HG03196 (cell line): ENCODE data around the gene ACSM6.
A peak's percentile ranks its signal among the peaks of the same experiment; 100 is the strongest.
"Not testable (repeated sequence)": the region's sequence is repeated elsewhere in the genome, so short reads cannot be mapped to it uniquely, and the experiment has no call there.

ENCODE experiments used
- ATAC-seq: cut with Tn5 transposase; IDR thresholded peaks from one replicate; pipeline ENCODE4 v1.9.1; 2021; ENCODE audit not compliant: unreplicated experiment

ACSM6 gene, protein sequence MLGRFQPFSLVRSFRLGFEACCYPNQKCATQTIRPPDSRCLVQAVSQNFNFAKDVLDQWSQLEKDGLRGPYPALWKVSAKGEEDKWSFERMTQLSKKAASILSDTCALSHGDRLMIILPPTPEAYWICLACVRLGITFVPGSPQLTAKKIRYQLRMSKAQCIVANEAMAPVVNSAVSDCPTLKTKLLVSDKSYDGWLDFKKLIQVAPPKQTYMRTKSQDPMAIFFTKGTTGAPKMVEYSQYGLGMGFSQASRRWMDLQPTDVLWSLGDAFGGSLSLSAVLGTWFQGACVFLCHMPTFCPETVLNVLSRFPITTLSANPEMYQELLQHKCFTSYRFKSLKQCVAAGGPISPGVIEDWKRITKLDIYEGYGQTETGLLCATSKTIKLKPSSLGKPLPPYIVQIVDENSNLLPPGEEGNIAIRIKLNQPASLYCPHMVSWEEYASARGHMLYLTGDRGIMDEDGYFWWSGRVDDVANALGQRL

DNA sequence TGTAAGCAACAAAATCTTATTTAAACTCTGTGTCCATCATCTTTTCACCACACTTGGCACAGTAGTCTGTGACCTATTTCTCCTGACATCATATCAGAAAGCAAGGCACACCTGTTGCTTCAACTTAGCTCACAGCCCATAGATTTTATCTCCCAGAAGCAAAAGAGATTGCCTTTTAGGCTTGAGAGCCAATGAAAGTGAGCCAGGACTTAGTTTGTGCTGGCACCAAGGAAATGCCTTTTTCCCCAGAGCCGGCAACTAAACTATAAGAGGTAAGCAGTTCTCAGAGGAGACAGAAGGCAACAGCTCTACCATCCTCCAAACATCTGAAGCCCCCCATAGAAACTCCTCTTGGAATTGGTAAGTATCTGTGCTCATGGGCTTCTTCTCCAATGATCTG, at the start of gene ACSM6:
Gene ACSM6 (plus strand): TSS at position 295 of the 400 bp plus-strand sequence. CDS start 248 bp downstream, outside the sequence.
- no peak for ATAC-seq

DNA sequence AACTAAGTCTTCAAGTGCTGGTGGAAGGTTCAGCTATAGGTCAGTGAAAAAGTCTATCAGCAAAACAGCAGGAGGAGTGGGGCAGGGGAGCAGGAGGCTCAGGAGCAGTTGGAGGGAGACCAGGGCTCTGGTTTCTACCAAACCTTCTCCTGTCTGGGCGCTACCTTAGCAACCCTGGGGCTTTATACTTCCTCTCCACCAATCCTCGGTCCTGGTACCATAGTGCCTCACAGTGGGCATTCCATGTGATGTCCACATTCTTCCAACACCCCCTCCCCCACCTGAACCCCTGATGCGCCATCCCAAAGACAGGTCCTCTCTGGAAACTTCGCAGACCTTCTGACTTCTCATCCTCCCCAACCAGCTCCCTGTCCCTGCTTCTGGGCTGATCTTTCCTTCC, 25.3 kb upstream of the ACSM6 start:
- no peak for ATAC-seq

DNA sequence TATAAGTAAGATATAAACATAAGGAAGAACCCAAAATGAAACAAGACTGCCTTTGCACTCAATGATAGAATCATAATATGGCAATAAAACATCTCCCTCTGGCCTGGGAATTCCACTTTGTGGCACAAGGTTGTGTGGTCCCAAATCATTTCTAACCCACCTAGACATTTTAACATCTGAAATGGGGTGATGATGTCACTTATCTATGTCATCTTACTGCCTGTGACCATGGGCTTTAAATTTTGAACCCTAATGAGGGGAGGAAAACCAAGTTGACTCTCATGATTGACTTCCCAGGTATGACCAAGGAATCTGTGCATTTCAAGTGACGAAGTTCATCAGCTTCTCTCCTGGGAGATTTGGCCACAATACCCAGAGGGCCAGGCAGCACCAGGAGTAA, 24.5 kb upstream of the ACSM6 start:
- ATAC-seq, result no peak

DNA sequence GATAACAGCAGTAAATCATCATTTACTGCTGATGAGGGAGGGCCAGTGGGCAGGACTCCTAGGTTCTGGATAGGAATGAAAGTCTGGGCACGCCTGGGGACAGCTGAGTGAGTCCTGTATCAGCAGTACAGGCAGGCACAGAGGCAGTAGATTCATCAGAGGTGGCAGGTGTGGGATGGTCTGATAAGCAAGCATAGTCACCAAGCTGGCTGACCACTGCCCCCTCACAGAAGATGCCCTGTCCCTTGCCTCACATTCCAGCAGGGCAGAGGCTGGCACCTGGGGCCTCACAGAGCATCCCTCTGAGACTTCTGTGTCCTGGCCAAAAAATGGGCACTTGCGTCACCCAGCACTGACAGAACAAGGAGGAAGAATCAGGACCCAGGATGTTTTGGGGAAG, 23.2 kb upstream of the ACSM6 start:
- no peak for ATAC-seq

DNA sequence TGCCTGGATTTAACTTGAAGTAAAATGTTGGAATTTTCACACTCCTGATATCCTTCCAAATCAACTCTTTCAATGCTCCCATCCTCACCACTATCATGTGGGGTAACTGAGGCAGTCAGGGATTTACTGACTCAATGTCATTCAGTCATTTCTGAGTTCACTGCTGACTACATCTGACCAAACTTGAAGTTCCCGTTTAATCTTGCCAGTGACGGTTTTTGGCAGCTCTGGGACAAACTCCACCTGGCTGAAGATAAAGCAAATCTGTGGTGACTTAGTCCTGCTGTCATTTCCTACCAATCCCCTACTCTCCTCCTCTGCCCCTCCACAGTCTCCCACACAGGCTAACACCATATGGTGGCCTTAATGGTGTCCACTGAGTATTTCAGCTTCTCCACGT, 22.7 kb upstream of the ACSM6 start:
- no peak for ATAC-seq

DNA sequence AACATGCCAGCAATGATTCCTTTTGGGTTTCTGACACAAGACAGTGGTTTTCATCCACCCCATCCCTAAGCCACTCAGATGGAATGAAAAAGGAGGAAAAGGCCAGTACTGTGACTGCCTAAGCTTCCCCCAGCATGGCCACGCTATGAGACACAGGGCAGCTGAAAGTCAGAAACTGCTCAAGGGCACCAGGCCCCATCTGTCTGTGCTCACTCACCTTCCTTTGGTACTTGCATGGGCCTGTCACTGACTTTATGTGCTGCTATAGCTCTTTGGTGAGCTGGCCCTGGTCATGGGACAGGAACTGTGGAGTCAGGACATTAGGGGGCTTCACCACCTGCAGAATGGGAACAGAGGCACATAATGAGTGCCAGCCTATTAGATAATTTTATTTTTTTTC, 21.2 kb upstream of the ACSM6 start:
- ATAC-seq, result no peak

DNA sequence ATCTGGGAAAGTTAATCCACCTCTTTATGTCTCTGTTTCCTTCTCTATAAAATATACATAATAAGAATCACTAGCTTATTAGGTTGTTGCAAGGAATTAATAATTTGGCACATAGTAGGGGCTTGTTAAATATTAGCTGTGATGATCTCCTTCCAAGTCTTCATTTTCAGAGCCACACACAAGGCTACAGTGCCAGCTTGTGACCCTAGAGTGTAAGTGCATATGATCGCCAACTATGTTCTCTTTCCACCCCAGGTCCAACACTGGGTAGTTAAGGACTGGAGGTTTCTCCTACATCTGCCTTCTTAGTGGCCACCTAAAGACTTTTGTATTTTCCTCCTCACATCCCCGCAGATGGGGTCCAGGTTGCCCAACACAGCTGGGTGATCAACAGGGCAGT, 17.9 kb upstream of the ACSM6 start:
- ATAC-seq, result no peak

DNA sequence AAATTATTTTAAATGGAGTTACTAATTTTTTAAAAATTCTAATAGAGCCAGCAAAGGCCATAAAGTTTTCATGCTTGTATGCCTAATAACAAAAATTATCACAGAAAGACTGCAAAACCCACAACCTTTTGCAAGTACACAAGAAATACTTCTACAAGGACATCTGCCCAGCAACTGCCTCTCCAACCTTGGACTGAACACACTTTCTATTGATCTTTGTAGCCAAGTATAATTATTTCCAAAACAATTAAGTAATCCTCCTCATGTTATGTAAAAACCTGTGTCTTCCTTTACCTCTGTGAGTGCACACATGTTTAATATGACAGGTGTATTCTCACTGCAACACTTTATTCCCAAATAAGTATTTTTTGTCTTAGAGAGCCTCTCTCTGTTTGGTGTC, 16.6 kb upstream of the ACSM6 start:
- ATAC-seq, result no peak

DNA sequence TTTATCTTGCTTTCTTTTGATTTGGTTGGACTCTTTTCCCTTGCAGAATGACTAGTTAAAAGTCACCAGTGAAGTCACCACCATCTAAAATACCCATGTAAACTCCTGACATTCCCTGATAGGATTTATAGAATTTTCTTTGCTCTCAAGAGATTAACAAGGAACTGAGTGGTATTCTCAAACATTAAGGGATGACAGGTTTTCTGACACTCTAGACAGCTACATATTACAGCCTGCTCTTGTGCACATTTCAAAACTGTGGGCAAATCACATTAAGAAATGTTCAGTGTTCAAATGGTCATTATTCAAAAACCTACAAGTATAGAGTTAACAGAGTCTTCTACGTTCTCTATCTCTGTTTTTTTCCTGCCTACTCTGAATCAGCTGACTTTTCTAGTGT, 15.8 kb upstream of the ACSM6 start:
- no peak for ATAC-seq

DNA sequence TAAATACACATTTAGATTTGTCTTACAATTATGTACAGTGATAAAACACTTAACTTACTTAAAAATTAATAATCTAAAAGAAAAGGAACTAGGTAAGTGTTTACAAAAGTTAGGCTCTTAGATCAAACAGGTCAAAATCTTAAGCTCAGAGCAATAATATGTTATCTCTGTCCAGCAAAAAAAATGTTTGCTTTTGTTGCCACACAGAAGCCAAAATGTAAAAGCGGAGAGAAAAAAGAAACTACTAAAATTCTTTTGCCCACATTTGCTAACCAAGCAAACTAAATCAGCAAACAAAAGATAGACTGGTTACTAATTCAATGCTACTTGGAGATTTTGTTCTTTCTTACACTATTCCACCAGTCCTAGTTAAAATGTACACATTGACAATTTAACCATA, 15.2 kb upstream of the ACSM6 start:
- no peak for ATAC-seq

DNA sequence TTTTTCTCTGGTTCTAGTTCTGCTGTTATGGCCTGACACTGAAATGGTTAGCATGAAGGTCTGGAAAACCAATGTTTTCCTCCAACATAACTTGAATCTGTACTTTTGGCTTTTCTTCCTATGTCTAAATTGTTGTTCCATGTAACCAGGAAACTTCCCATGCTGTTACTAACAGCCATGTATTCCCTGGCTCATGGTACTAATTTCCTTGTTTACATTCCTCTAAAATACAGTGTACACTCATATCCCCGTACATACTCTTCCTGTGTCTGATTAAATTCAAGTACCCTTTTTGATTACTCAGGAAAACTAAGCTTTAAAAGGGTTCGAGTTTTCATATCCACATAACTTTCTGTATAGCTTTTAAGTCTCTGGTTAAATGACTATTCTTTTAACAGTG, 12.3 kb upstream of the ACSM6 start:
- no peak for ATAC-seq

DNA sequence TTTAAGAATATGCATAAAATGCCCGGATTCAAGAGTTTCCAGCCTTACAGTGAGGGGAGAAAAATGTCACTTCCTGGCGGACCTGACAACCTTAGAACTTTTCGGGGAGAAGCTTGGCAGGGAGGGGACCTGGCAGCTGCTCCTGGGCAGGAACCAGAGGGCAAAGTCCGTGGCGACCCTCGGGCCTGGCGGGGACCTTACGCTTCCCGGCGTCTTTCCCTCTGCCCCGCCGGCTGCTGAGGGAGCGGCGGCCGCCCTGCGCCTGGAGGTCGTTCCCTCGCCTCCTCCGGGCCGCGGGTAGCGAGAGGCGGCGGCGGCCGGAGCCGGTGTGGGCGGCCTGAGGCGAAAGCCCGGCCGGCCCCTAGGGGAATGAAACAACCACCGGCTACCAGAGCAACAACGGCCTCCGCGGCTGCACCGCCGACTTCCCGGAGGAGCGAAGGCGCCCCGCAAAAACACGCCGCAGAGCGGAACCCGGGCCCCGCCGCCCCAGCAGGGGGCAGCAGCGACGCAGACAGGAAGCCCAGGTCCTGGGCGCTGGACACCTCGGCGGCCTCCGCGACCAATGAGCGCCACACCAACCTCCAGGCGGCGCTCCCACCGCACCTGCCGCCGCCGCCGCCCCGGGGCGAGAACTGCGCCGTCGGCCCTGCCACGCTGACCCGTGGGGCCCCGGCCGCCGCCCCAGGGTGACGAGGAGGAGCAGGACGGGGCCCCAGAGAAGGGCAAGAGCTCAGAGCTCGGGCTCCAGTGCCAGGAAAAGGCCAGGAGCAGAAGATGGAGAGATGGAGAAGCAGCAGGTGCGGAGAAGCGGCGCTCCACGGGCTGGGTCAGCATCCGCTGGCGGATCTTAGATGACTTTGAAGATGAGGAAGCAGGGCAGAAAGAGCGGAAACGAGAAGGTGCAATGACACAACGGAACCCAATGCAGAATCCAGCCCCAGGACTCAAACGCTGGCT, 10.5 kb upstream of the ACSM6 start:
- ATAC-seq, result peak; percentile 98

DNA sequence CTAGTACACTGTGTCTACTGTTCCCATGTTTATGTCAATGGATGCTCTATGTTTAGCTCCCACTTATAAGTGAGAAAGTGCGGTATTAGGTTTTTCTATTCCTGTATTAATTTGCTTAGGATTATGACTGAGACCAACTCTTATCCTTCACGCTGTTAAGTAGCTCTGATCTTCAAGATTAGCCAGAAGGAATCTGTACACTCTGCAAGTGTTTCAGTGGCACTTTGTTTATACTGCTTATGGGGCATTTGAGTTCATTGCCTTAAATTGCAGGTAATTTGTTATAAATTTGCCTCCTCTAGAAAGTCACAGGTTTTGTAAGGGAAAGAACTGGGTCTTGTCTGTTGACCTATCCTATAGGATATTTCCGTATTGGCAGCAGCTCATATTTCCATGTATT, 6.4 kb upstream of the ACSM6 start:
- no peak for ATAC-seq

DNA sequence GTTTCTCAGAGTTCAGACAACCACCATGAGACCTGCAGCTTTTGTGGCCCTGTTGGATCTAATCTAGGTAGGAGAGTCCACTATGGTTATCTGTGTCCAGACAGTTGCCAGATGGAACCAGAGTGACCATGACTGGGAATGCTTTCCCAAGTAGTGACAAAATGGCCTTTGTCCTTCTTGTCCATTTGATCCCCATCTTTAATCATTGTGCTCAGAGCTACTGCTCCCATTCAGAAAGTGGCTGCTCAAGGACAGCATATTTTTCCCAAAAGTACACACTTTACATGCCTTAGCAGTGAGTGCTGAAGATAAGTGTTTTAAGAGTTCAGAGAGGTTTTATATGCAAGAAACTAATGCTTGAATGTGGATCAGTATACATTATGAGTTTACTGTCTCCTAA, 5.4 kb upstream of the ACSM6 start:
- ATAC-seq, result no peak

DNA sequence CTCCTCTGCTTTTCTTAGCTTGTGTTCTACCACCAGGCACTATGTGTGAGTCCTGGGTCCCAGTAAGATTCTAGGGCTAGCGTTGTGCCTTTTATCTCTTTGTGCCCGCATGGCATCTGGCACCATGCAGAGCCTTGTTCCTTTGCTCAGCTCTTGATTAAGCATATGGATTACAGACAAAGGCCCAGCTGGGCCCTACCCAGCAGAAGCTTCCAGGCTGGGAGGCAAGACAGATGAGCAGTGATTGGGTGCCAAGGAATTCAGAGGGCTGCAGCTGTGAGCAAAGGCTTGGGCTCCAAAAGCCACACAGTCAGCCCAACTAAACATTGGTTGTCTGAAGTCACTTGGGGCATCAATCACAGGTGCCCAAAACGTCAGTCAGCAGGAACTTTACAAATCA, 2.0 kb downstream of the ACSM6 start:
- no peak for ATAC-seq

DNA sequence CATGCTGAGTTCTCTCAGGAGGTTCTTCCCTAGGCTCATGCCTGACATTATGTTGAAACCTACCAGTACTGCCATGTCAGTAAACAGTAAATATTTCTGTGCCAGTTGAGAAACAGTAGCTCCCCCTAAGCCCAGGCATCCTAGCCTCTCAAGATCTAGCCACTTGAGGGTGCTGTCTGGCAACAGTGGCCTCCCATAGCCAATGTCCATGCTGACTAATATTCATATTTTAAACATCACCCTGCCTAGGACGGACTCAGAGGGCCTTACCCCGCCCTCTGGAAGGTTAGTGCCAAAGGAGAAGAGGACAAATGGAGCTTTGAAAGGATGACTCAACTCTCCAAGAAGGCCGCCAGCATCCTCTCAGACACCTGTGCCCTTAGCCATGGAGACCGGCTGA, 7.7 kb downstream of the ACSM6 start:
- ATAC-seq, result no peak

DNA sequence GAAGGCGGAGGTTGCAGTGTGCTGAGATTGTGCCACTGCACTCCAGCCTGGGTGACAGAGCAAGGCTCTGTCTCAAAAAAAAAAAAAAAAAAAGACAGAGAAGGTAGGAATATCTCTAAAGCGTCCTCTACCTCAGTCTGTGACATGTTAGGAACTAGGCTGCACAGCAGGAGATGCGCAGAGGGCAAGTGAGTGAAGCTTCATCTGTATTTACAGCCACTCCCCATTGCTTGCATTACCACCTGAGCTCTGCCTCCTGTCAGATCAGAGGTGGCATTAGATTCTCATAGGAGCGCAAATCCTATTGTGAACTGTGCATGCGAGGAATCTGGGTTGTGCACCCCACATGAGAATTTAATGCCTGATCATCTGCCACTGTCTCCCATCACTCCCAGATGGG, 8.8 kb downstream of the ACSM6 start:
- not testable (repeated sequence) for ATAC-seq

DNA sequence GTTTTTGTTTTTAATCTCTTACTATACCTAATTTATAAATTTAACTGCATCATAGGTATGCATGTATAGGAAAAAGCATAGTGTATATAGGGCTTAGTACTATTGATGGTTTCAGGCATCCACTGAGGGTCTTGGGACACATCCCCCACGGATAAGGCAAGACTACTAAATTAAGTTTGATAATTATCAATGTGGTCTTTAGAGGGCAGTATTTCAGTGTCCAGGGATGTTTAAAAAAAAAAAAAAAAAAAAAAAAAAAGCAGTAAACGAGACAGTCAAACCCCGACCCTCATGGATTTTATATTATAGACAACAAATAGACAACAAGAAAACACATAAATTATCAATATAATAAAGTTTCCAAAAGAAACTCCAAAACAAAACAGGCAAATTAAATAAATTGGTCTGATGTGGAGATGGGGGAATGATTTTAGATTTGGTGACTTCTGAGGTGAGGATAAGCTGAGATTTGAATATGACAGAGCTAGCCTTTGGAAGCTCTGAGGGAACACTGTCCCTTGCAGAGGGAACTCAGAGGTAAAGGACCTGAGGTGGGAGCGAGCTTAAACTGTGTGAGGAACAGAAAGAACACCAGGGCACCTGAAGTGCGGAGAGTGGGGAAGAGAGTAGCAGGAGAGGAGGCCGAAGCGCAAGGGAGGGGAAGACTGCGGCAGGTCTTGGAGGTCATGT, 14.8 kb downstream of the ACSM6 start:
- no peak for ATAC-seq

DNA sequence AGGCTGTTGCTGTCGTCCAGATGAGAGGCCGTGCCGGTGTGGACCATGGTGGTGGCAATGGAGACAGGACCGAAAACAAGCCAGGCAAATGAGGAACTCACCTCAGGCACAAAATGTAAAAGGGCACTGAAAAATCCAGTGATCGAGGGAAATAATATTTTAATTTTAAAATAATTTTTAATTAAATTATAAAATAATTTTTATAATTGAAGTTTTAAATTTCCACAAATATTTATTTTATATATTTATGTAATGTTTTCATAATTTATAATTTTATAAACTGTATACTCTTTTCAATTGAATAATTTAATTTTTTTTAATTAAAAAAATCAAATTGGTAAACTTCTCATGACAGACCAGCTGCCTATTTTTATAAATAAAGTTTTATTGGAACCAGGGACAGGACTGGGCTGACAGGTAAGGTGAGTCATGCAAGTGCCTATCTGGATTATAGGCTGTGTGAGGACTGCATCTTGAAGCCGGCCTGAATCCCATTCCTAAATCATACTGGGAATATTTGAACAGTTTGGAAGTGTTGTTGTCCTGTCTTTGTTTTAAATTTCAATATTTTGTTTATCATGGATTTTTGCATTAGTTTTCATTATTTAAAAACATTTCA, 15.6 kb downstream of the ACSM6 start:
- no peak for ATAC-seq

DNA sequence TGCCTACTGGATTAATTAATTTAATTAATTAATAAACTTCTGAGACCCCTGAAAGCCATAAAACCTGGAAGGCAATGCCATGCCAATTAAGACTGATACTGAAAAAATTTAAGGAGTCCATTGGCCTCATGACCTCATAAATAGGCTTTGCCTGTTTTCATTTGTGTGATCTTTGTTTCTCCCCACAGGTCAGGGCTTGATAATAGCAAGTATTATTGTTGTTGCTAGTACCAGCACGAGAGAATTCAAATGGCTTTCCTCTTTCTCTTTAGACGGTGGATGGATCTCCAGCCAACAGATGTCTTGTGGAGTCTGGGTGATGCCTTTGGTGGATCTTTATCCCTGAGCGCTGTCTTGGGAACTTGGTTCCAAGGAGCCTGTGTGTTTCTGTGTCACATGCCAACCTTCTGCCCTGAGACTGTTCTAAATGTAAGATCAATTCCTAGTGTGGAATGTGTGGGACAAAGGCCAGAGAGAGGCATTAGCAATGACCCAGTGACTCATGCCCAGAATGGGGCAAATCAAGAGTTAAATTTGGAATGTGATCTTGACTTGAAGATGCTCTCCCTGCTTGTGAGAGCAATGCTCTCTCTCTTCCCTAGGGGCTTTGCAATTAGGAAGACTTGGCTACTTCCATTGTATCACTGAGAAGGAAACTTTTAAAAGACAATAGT, 17.7 kb downstream of the ACSM6 start:
- ATAC-seq, result no peak
